Upper lobe of left lung (tissue), 4 donors: ENCODE results near the gene COPS6.

Source experiments
- EP300 ChIP-seq, 4 donors: sonication (generic); formaldehyde crosslinking; IDR thresholded peaks; one replicate each; pipeline ENCODE4 v1.5.1; 2017; ENCODE audit warnings: antibody characterized with exemption in 4 of 4, control low read depth in 2 of 4
- POLR2A ChIP-seq, 4 donors: fragments of 450-650 bp; IDR thresholded peaks; one replicate each; pipeline ENCODE4 v1.5.1; 2016 to 2017; ENCODE audit warnings: antibody characterized with exemption in 4 of 4, mild to moderate bottlenecking in 2 of 4
- POLR2AphosphoS5 ChIP-seq, 2 donors: sonication (generic); formaldehyde crosslinking; IDR thresholded peaks; one replicate each; pipeline ENCODE4 v1.5.1; 2017; ENCODE audit warnings: antibody characterized with exemption in 2 of 2
- TF ChIP-seq, protein P1 (sequence below), 6 experiments: fragments of 450-650 bp in 4 of 6; fragments of 200-600 bp in 2 of 6; sonication (generic) in 2 of 6; IDR thresholded peaks; one replicate each; pipeline ENCODE4 v1.5.1; 2016 to 2019; ENCODE audit warnings: antibody characterized with exemption in 6 of 6

DNA sequence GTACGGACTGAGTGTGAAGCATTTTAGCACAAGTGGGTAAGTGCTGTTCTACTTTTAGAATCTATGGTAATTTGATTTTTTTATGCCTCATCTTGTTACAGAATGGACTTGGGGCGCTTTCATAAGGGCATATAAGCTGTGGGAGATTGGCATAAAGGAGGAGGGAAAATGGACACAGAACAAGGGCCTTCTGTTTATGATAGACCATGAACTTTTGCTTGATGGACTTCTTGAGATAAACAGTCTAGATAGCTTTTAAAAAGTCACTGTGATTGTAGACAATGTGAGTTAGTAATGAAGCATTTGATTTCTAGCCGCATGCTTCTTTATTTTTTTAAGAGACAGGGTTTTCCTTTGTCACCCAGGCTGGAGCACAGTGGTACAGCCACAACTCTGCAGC lies 37.2 kb upstream of the COPS6 start:
- no peak for TF ChIP-seq POLR2A (IDR thresholded peaks at IDR 0.05)
- TF ChIP-seq, protein P1, sequence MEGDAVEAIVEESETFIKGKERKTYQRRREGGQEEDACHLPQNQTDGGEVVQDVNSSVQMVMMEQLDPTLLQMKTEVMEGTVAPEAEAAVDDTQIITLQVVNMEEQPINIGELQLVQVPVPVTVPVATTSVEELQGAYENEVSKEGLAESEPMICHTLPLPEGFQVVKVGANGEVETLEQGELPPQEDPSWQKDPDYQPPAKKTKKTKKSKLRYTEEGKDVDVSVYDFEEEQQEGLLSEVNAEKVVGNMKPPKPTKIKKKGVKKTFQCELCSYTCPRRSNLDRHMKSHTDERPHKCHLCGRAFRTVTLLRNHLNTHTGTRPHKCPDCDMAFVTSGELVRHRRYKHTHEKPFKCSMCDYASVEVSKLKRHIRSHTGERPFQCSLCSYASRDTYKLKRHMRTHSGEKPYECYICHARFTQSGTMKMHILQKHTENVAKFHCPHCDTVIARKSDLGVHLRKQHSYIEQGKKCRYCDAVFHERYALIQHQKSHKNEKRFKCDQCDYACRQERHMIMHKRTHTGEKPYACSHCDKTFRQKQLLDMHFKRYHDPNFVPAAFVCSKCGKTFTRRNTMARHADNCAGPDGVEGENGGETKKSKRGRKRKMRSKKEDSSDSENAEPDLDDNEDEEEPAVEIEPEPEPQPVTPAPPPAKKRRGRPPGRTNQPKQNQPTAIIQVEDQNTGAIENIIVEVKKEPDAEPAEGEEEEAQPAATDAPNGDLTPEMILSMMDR (IDR thresholded peaks at IDR 0.05), result no peak
- TF ChIP-seq EP300 (IDR thresholded peaks at IDR 0.05), result no peak
- no peak for TF ChIP-seq POLR2AphosphoS5 (IDR thresholded peaks at IDR 0.05)
